ENCODE data around the gene CAMKK1.

Gene CAMKK1

GRCh38 chr17:3879591-3880417 lies 13.0 kb downstream of the CAMKK1 start:
- Mint-ChIP-seq H3K4me1 (peaks cover 6% of the 10 kb centered on the region), H3K4me3 (no peak overlapping the region), H3K36me3 (peaks cover 21% of the 10 kb centered on the region), H3K9me3 (no peaks in the 10 kb centered on the region), H3K27ac (peak overlapping the region; percentile 82)
- no peak for ATAC-seq
- no peak for DNase-seq (ENCODE audit: low spot score in 2 of 2)

- no peak overlapping the region for H3K4me3 Mint-ChIP-seq
- ATAC-seq (no peak), DNase-seq (ENCODE audit: low spot score in 2 of 2) (no peak)
- H3K27ac Mint-ChIP-seq = peak overlapping the region; percentile 82
- H3K36me3 Mint-ChIP-seq = peaks cover 21% of the 10 kb centered on the region
- no peaks in the 10 kb centered on the region for H3K9me3 Mint-ChIP-seq
- peaks cover 6% of the 10 kb centered on the region for H3K4me1 Mint-ChIP-seq
Measured at GRCh38 chr17:3879186-3879585, 13.7 kb downstream of the CAMKK1 start.

GRCh38 chr17:3877220-3877619 lies 15.6 kb downstream of the CAMKK1 start:
- H3K4me1 Mint-ChIP-seq = peaks cover 6% of the 10 kb centered on the region
- ATAC-seq (no peak), DNase-seq (ENCODE audit: low spot score in 2 of 2) (no peak)
- H3K9me3 Mint-ChIP-seq = no peaks in the 10 kb centered on the region
- no peak overlapping the region for H3K4me3 Mint-ChIP-seq
- H3K36me3 Mint-ChIP-seq = peaks cover 21% of the 10 kb centered on the region
- peak overlapping the region; percentile 35 for H3K27ac Mint-ChIP-seq

GRCh38 chr17:3875317-3875716 lies 17.5 kb downstream of the CAMKK1 start:
- DNase-seq (ENCODE audit: low spot score in 2 of 2) = no peak
- ATAC-seq = no peak
- peaks cover 15% of the 10 kb centered on the region for H3K4me1 Mint-ChIP-seq
- H3K4me3 Mint-ChIP-seq = no peak overlapping the region
- H3K27ac Mint-ChIP-seq = no peak overlapping the region
- peaks cover 21% of the 10 kb centered on the region for H3K36me3 Mint-ChIP-seq
- H3K9me3 Mint-ChIP-seq = no peaks in the 10 kb centered on the region

GRCh38 chr17:3873862-3874261 lies 19.0 kb downstream of the CAMKK1 start:
- H3K4me3 Mint-ChIP-seq = no peak overlapping the region
- peak overlapping the region; percentile 18 for H3K27ac Mint-ChIP-seq
- no peak for DNase-seq (ENCODE audit: low spot score in 2 of 2)
- H3K9me3 Mint-ChIP-seq = no peaks in the 10 kb centered on the region
- no peak for ATAC-seq
- H3K4me1 Mint-ChIP-seq = peaks cover 15% of the 10 kb centered on the region
- peaks cover 21% of the 10 kb centered on the region for H3K36me3 Mint-ChIP-seq

- Mint-ChIP-seq H3K27ac (peak overlapping the region; percentile 97), H3K9me3 (no peaks in the 10 kb centered on the region), H3K4me3 (peak overlapping the region; percentile 71), H3K36me3 (peaks cover 8% of the 10 kb centered on the region), H3K4me1 (peaks cover 9% of the 10 kb centered on the region)
- ATAC-seq (peak; percentile 65), DNase-seq (ENCODE audit: low spot score in 2 of 2) (no peak)
Measured at GRCh38 chr17:3870871-3871306, 22.0 kb downstream of the CAMKK1 start.

GRCh38 chr17:3867606-3868005 lies 25.2 kb downstream of the CAMKK1 start:
- no peak overlapping the region for H3K4me3 Mint-ChIP-seq
- no peak for ATAC-seq
- DNase-seq (ENCODE audit: low spot score in 2 of 2) = no peak
- H3K4me1 Mint-ChIP-seq = peaks cover 9% of the 10 kb centered on the region
- H3K27ac Mint-ChIP-seq = no peak overlapping the region
- no peaks in the 10 kb centered on the region for H3K36me3 Mint-ChIP-seq
- H3K9me3 Mint-ChIP-seq = no peaks in the 10 kb centered on the region

GRCh38 chr17:3867106-3867505 lies 25.7 kb downstream of the CAMKK1 start:
- no peak for ATAC-seq
- H3K4me1 Mint-ChIP-seq = peaks cover 9% of the 10 kb centered on the region
- H3K36me3 Mint-ChIP-seq = no peaks in the 10 kb centered on the region
- no peak overlapping the region for H3K27ac Mint-ChIP-seq
- H3K4me3 Mint-ChIP-seq = no peak overlapping the region
- DNase-seq (ENCODE audit: low spot score in 2 of 2) = no peak
- no peaks in the 10 kb centered on the region for H3K9me3 Mint-ChIP-seq

GRCh38 chr17:3866276-3866675 lies 26.6 kb downstream of the CAMKK1 start:
- DNase-seq (ENCODE audit: low spot score in 2 of 2) (no peak), ATAC-seq (no peak)
- no peaks in the 10 kb centered on the region for H3K36me3 Mint-ChIP-seq
- no peaks in the 10 kb centered on the region for H3K9me3 Mint-ChIP-seq
- no peak overlapping the region for H3K27ac Mint-ChIP-seq
- H3K4me1 Mint-ChIP-seq = peaks cover 9% of the 10 kb centered on the region
- no peak overlapping the region for H3K4me3 Mint-ChIP-seq

- Mint-ChIP-seq H3K9me3 (no peaks in the 10 kb centered on the region), H3K27ac (no peak overlapping the region)
- ATAC-seq = no peak
Measured at GRCh38 chr17:3865176-3865575, 27.7 kb downstream of the CAMKK1 start.

GRCh38 chr17:3864534-3864933 lies 28.3 kb downstream of the CAMKK1 start:
- no peaks in the 10 kb centered on the region for H3K4me1 Mint-ChIP-seq
- ATAC-seq = no peak
- no peak overlapping the region for H3K4me3 Mint-ChIP-seq
- DNase-seq (ENCODE audit: low spot score in 2 of 2) = no peak
- no peaks in the 10 kb centered on the region for H3K9me3 Mint-ChIP-seq
- H3K36me3 Mint-ChIP-seq = no peaks in the 10 kb centered on the region
- peak overlapping the region; percentile 52 for H3K27ac Mint-ChIP-seq

More at GRCh38 chr17:3865176-3865575, 27.7 kb downstream of the CAMKK1 start:
- Mint-ChIP-seq H3K36me3 (no peaks in the 10 kb centered on the region), H3K4me1 (no peaks in the 10 kb centered on the region), H3K4me3 (no peak overlapping the region)
- DNase-seq (ENCODE audit: low spot score in 2 of 2) = no peak

- no peaks in the 10 kb centered on the region for H3K9me3 Mint-ChIP-seq
- no peaks in the 10 kb centered on the region for H3K4me1 Mint-ChIP-seq
- DNase-seq (ENCODE audit: low spot score in 2 of 2) (no peak), ATAC-seq (no peak)
- no peaks in the 10 kb centered on the region for H3K36me3 Mint-ChIP-seq
- no peak overlapping the region for H3K27ac Mint-ChIP-seq
- H3K4me3 Mint-ChIP-seq = no peak overlapping the region
Measured at GRCh38 chr17:3861761-3862681, 30.8 kb downstream of the CAMKK1 start.

- no peaks in the 10 kb centered on the region for H3K9me3 Mint-ChIP-seq
- ATAC-seq (no peak), DNase-seq (ENCODE audit: low spot score in 2 of 2) (no peak)
Measured at GRCh38 chr17:3860939-3861700, 31.7 kb downstream of the CAMKK1 start.

GRCh38 chr17:3859940-3860339 lies 32.9 kb downstream of the CAMKK1 start:
- H3K27ac Mint-ChIP-seq = no peak overlapping the region
- DNase-seq (ENCODE audit: low spot score in 2 of 2) = no peak
- H3K4me3 Mint-ChIP-seq = no peak overlapping the region
- H3K36me3 Mint-ChIP-seq = no peaks in the 10 kb centered on the region
- no peaks in the 10 kb centered on the region for H3K4me1 Mint-ChIP-seq
- H3K9me3 Mint-ChIP-seq = no peaks in the 10 kb centered on the region
- no peak for ATAC-seq

More at GRCh38 chr17:3860939-3861700, 31.7 kb downstream of the CAMKK1 start:
- no peak overlapping the region for H3K27ac Mint-ChIP-seq
- no peaks in the 10 kb centered on the region for H3K36me3 Mint-ChIP-seq
- no peaks in the 10 kb centered on the region for H3K4me1 Mint-ChIP-seq
- no peak overlapping the region for H3K4me3 Mint-ChIP-seq

Measured in stimulated activated effector memory CD8-positive, alpha-beta T cell treated with anti-CD3 and anti-CD28 coated beads, Interleukin-12 subunit alpha, Interleukin-12 subunit beta, amount 100 ng/mL, for 72 hours (primary cell).